ENCODE results near the gene OR5AU1.

Gene OR5AU1

GRCh38 chr14:21123429-21123828, 32.4 kb downstream of the OR5AU1 start:
- TF ChIP-seq CTCF (IDR thresholded peaks at IDR 0.05; ENCODE audit: low read depth, low read length), result no peak
- no peak overlapping the region for H3K4me3 ChIP-seq (ENCODE audit: low read depth, low read length)
- in situ Hi-C loops (cut with HindIII; ENCODE audit: low sequenced_read_pairs), result no loop called here
- DNase-seq (ENCODE audit: low read depth, low spot score), result no peak

GRCh38 chr14:21121122-21121521, 34.7 kb downstream of the OR5AU1 start:
- in situ Hi-C loops (cut with HindIII; ENCODE audit: low sequenced_read_pairs), result no loop called here
- H3K4me3 ChIP-seq (ENCODE audit: low read depth, low read length), result no peak overlapping the region
- no peak for TF ChIP-seq CTCF (IDR thresholded peaks at IDR 0.05; ENCODE audit: low read depth, low read length)
- no peak for DNase-seq (ENCODE audit: low read depth, low spot score)

GRCh38 chr14:21120686-21121085, 35.2 kb downstream of the OR5AU1 start:
- DNase-seq (ENCODE audit: low read depth, low spot score), result no peak
- in situ Hi-C loops (cut with HindIII; ENCODE audit: low sequenced_read_pairs), result no loop called here
- TF ChIP-seq CTCF (IDR thresholded peaks at IDR 0.05; ENCODE audit: low read depth, low read length), result no peak
- H3K4me3 ChIP-seq (ENCODE audit: low read depth, low read length), result no peak overlapping the region

- no peak overlapping the region for H3K4me3 ChIP-seq (ENCODE audit: low read depth, low read length)
- in situ Hi-C loops (cut with HindIII; ENCODE audit: low sequenced_read_pairs), result no loop called here
- no peak for DNase-seq (ENCODE audit: low read depth, low spot score)
- no peak for TF ChIP-seq CTCF (IDR thresholded peaks at IDR 0.05; ENCODE audit: low read depth, low read length)
Measured at GRCh38 chr14:21118933-21119332, 36.9 kb downstream of the OR5AU1 start.

- no peak for DNase-seq (ENCODE audit: low read depth, low spot score)
- TF ChIP-seq CTCF (IDR thresholded peaks at IDR 0.05; ENCODE audit: low read depth, low read length), result no peak
- in situ Hi-C loops (cut with HindIII; ENCODE audit: low sequenced_read_pairs), result no loop called here
- H3K4me3 ChIP-seq (ENCODE audit: low read depth, low read length), result no peak overlapping the region
Measured at GRCh38 chr14:21113369-21113768, 42.5 kb downstream of the OR5AU1 start.

GRCh38 chr14:21112255-21112654, 43.6 kb downstream of the OR5AU1 start:
- TF ChIP-seq CTCF (IDR thresholded peaks at IDR 0.05; ENCODE audit: low read depth, low read length), result no peak
- in situ Hi-C loops (cut with HindIII; ENCODE audit: low sequenced_read_pairs), result no loop called here
- H3K4me3 ChIP-seq (ENCODE audit: low read depth, low read length), result no peak overlapping the region
- no peak for DNase-seq (ENCODE audit: low read depth, low spot score)

All from astrocyte of the spinal cord (primary cell).